IMR-90 (cell line): ENCODE results near the gene STAG1.

Experiments used
- BHLHE40 ChIP-seq: fragments of 150-350 bp; IDR thresholded peaks from 2 replicates; pipeline ENCODE4 v1.6.1; 2016; ENCODE audit warnings: mild to moderate bottlenecking, low read depth, low read length
- POLR2A ChIP-seq: IDR thresholded peaks from 2 replicates; pipeline ENCODE4 v1.6.1; 2012; ENCODE audit warnings: mild to moderate bottlenecking, low read depth, low read length
- SMC3 ChIP-seq: fragments of 150-350 bp; IDR thresholded peaks from 2 replicates; pipeline ENCODE4 v1.6.1; 2016; ENCODE audit warnings: low read depth, mild to moderate bottlenecking, antibody characterized with exemption, low read length, moderate library complexity
- USF2 ChIP-seq: fragments of 150-350 bp; IDR thresholded peaks from 2 replicates; pipeline ENCODE4 v1.6.1; 2017; ENCODE audit warnings: mild to moderate bottlenecking, antibody characterized with exemption, low read length, low read depth
- TF ChIP-seq, protein P1 (sequence below): conservative IDR thresholded peaks from 2 replicates; pipeline ENCODE4 v1.5.1; 2012; ENCODE audit warnings: mild to moderate bottlenecking, low read depth, low read length, improper control_type of control experiment

DNA sequence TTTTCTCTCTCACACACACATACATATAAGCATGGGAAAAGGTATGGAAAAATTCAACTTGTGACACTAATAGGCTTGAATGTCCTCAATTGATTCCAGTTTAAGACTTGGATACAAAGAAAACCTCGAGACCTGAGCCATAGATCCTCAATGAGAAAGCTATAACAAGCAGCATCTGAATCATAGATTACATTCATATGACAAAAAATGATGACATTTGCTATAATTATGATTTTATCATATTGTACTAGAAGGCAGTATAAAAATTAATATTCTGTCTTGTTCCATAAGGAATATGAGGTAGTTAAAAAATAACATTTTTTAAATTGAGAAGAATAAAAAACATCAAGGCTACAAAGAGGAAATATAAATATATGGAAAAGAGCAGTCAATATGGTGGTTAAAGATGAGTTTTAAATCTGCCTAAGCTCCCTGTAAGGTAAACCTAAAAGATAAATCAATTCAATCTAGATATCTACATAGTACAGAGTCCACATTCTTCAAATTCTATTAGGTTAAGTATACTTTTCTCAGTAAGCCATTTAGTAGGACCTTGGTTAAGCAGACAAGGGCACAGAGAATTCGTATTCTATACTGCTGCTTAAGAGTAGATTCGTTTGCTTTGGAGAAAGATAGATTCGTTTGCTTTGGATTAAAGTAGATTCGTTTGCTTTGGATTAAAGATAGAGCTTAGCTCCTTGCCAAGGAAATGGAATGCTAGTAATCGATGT is 175.7 kb downstream of the STAG1 start:
- TF ChIP-seq, protein P1, sequence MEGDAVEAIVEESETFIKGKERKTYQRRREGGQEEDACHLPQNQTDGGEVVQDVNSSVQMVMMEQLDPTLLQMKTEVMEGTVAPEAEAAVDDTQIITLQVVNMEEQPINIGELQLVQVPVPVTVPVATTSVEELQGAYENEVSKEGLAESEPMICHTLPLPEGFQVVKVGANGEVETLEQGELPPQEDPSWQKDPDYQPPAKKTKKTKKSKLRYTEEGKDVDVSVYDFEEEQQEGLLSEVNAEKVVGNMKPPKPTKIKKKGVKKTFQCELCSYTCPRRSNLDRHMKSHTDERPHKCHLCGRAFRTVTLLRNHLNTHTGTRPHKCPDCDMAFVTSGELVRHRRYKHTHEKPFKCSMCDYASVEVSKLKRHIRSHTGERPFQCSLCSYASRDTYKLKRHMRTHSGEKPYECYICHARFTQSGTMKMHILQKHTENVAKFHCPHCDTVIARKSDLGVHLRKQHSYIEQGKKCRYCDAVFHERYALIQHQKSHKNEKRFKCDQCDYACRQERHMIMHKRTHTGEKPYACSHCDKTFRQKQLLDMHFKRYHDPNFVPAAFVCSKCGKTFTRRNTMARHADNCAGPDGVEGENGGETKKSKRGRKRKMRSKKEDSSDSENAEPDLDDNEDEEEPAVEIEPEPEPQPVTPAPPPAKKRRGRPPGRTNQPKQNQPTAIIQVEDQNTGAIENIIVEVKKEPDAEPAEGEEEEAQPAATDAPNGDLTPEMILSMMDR = no peak
- TF ChIP-seq BHLHE40 (no peak), USF2 (no peak), POLR2A (no peak), SMC3 (no peak)
